Measurements from ENCODE around the gene CCSER2. TPM values are rescaled to one million over a fixed set of nuclear protein-coding genes. Genes with fewer than 3 reads are reported as not detected.
"Not testable (repeated sequence)": the region's sequence is repeated elsewhere in the genome, so short reads cannot be mapped to it uniquely, and the experiment has no call there.

CCSER2 gene
- total RNA-seq, 1 donor from 2014 or later, result 90.1 TPM

DNA sequence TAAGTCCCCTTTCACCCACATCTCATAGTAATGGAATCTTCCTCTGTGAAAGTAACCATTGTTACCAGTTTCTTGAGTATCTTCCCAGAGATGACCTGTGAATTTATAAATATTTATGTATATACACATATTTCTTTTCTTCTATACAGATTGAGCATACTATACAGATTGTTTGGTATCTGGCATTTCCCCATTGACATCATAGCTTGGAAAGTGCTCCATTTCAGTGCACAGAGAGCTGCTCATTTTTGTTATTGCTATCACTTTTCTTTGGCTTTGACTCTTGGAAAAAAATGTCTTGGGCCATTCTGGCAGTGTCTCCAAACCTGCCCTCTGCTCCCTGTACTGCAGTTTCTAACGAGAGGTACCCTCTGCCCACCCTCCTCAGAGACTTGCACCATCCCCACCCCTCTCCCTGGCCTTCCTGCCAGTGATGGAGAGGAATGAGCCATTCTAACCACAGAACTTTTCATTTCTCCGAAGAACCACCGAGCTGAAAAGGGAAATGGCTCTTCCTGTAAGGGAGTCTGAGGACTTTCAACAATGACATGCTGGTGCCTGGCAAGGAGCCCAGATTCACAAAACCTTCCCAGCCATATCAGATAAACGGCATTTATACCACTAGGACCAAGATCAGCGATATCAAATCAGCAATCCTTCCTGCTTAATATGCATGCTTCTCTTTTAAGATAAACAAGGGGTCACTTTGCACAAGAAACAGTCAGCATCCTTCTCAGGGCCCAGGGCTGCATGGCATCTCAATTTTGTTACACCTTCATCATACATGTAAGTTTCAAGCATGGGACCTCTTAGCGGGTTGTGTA lies 19.7 kb upstream of the CCSER2 start:
- no peak for DNase-seq (ENCODE audit: low spot score in 2 of 2)
- no peak for FAIRE-seq

- no peak for FAIRE-seq
- DNase-seq (ENCODE audit: low spot score in 2 of 2), result no peak
Observed at GRCh38 chr10:84310470-84310869, 17.9 kb upstream of the CCSER2 start.

DNA sequence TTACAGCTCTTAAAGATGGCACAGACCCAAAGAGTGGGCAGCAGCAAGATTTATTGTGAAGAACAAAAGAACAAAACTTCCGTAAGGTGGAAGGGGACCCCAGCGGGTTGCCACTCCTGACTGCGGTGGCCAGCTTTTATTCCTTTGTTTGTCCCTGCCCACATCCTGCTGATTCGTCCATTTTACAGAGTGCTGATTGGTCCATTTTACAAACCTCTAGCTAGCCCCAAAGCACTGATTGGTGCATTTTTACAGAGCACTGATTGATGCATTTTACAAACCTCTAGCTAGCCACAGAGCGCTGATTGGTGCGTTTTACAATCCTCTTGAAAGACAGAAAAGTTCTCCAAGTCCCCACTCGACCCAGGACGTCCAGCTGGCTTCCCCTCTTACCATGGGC lies 16.8 kb upstream of the CCSER2 start:
- FAIRE-seq (no peak), DNase-seq (ENCODE audit: low spot score in 2 of 2) (no peak)

DNA sequence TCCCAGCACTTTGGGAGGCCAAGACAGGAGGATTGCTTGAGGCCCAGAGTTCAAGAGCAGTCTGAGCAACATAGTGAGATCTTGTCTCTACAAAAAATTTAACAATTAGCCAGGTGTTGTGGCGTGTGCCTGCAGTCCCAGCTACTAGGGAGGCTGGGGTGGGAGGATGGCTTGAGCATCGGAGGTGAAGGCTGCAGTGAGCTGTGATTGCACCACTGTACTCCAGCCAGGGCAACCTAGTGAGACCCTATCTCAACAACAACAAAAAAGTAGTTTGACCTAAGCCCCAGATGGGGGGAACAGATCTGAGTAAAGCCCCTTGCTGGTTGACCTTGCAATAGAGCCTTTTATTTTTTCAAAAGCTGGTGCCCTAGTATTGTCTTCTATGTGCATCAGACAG lies 15.6 kb upstream of the CCSER2 start:
- no peak for FAIRE-seq

GRCh38 chr10:84314275-84314674 lies 14.1 kb upstream of the CCSER2 start:
- DNase-seq (ENCODE audit: low spot score in 2 of 2) (no peak), FAIRE-seq (no peak)

More for the DNA sequence above, 15.6 kb upstream of the CCSER2 start:
- DNase-seq (ENCODE audit: low spot score in 2 of 2), result no peak

GRCh38 chr10:84317174-84317573 lies 11.2 kb upstream of the CCSER2 start:
- DNase-seq (ENCODE audit: low spot score in 2 of 2), result no peak
- no peak for FAIRE-seq

DNA sequence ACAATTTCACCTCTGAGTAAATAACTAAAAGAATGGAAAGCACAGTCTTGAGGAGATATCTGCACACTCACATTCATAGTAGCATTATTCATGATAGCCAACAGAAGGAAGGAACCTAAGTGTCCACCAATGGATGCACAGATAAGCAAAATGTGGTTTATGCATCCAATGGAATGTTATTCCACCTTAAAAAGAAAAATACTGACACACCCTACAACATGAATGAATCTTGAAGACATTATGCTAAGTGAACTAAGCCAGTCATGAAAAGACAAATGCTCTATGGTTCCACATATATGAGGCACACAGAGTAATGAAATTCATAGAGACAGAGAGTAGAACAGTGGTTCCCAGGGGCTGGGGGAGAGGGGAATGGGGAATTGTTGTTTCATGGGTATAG lies 6.5 kb upstream of the CCSER2 start:
- FAIRE-seq (no peak), DNase-seq (ENCODE audit: low spot score in 2 of 2) (no peak)

GRCh38 chr10:84323566-84323965 lies 4.8 kb upstream of the CCSER2 start:
- DNase-seq (ENCODE audit: low spot score in 2 of 2); FAIRE-seq: not testable (repeated sequence)

GRCh38 chr10:84326995-84327394 lies 1.4 kb upstream of the CCSER2 start:
- not testable (repeated sequence) for DNase-seq (ENCODE audit: low spot score in 2 of 2); FAIRE-seq

DNA sequence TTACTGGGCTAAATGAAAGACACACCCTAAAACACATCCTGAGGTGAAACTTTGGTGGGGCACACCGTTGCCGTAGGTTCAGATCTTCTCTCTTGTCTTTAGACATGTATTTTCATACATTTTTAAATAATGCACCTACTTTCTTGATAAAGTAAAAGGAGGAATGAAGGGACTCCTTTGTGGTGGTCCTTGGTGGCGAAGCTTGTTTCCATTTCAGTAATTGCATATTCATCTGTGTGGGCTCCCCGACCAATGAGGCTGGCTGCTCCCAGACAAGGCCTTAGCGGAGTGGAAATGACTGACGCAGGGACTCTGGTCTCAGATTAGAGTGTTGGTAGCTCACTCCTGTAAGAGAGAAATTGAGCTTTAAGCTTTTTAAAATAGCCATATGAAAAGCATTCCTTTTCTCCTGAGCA lies 815 bp downstream of the CCSER2 start:
- no peak for DNase-seq (ENCODE audit: low spot score in 2 of 2)
- FAIRE-seq, result no peak

DNA sequence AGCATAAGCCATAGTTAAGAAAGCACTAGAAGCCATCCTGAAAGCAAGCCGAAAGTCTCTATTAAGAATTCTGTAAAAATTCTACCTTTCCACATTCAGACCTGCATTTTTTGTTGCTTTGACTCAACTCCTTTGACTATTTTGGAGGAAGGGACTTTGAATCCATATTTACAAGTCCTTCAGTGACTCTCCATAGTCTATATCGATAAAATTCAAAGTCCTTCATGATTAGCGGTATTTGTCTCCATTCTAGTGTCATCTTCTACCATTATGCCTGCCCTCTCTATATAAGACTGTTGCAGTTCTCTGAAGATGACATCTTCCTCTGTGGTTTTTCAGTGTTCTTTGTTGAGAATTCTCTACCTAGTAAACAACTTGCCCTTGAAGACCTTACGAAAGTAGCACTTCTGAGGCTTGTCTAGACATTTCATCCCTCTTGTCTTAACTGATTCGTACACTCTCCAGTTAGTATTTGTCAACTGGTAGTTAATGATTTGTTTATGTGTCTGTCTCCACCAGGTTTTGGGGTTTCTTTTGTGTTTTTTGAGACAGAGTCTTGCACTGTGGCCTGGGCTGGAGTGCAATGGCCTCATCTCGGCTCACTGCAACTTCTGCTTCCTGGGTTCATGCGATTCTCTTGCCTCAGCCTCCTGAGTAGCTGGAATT lies 1.7 kb downstream of the CCSER2 start:
- FAIRE-seq, result no peak
- DNase-seq (ENCODE audit: low spot score in 2 of 2), result no peak

- DNase-seq (ENCODE audit: low spot score in 2 of 2), result no peak
- no peak for FAIRE-seq
Observed at GRCh38 chr10:84331091-84331490, 2.7 kb downstream of the CCSER2 start.

- no peak for FAIRE-seq
- no peak for DNase-seq (ENCODE audit: low spot score in 2 of 2)
Observed at GRCh38 chr10:84333864-84334451, 5.6 kb downstream of the CCSER2 start.

DNA sequence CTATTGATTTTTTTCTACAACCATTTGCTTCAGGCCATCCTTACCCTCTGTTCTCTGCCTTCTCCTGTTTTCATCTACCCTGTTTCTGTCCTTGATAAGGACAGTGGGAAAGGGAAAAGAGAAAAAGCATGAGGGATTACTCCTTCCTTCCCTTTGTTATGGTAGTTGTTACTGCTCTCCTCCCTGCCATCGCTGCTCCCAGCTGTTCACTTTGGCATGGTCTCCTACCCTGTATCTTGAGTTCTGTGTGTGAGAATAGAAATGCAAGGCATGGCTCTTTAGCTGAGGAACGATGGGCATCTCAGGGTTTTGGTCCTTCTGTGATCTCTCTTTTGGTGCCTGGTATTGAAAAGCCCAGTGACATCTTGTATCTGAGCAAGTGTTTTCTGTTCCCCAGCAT lies 6.4 kb downstream of the CCSER2 start:
- FAIRE-seq (no peak), DNase-seq (ENCODE audit: low spot score in 2 of 2) (no peak)

DNA sequence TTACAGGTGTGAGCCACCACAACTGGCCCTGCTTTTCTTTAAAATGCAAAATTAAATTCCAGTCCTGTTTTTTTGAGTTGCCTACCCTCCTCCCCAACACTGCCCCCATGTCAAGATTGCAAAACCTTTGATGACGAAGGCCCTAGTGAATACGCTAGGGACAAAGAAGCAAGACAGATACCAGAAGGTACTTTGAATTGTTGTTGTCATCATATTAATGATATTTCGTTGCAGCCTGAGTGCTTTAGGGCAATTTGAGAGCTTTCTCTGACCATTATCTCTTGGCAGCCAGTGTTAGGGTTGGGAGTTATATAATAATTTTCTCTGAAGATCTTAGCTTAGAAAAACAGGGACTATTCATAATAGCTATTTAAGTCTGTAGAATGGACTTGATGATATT lies 7.1 kb downstream of the CCSER2 start:
- no peak for FAIRE-seq
- DNase-seq (ENCODE audit: low spot score in 2 of 2), result no peak

DNA sequence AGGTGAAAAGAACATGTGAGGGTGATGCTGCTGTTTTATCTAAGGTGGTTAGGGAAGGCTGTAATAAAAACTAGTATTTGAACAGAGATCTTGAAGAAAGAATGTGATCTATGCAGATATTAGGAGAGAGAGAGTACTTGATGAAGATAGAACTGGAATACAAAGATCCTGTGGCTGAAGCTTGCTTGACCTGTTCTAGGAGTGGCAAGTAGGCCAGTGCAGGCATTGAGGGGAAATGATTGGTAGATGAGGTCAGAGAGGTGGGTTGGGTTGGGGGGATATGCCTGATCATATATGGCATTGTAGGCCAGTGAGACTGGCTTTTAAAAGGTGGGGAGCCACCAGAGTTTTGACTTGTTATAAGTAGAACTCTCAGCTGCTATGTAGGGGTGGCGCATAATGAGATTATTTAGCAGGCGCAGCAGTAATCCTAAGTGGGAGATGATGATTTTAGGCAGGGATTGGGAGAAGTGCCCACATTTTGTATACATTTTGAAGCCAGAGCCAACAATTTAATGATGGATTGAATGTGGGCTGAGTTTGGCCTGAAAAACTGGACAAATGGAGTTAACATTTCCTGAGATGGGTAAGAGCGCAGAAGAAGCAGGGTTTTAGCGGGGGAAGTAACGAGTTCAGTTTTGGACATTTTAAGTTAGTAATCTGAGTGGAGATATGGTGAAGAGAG lies 8.2 kb downstream of the CCSER2 start:
- DNase-seq (ENCODE audit: low spot score in 2 of 2) (no peak), FAIRE-seq (no peak)

- DNase-seq (ENCODE audit: low spot score in 2 of 2) (no peak), FAIRE-seq (no peak)
Observed at GRCh38 chr10:84337199-84337598, 8.8 kb downstream of the CCSER2 start.

- FAIRE-seq (no peak), DNase-seq (ENCODE audit: low spot score in 2 of 2) (no peak)
Observed at GRCh38 chr10:84339025-84339424, 10.6 kb downstream of the CCSER2 start.

DNA sequence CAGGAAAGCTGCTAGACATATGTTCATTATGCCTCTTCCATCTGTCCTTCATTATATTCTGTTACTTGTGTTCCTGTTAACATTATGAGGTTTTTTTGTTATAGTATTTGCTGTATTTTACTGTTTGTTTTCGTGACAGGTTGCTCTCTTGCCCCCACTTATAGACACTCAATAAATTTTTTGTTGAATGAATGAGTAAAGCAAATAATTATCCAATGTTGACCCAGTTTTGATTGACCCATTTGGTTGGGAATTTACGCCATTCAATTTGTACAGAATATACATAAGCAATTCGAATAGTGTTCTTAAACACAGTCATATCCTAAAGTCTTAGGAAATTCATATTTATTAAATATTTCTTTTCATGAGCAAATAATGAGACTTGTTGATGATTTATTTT lies 11.8 kb downstream of the CCSER2 start:
- DNase-seq (ENCODE audit: low spot score in 2 of 2), result no peak
- FAIRE-seq, result no peak

DNA sequence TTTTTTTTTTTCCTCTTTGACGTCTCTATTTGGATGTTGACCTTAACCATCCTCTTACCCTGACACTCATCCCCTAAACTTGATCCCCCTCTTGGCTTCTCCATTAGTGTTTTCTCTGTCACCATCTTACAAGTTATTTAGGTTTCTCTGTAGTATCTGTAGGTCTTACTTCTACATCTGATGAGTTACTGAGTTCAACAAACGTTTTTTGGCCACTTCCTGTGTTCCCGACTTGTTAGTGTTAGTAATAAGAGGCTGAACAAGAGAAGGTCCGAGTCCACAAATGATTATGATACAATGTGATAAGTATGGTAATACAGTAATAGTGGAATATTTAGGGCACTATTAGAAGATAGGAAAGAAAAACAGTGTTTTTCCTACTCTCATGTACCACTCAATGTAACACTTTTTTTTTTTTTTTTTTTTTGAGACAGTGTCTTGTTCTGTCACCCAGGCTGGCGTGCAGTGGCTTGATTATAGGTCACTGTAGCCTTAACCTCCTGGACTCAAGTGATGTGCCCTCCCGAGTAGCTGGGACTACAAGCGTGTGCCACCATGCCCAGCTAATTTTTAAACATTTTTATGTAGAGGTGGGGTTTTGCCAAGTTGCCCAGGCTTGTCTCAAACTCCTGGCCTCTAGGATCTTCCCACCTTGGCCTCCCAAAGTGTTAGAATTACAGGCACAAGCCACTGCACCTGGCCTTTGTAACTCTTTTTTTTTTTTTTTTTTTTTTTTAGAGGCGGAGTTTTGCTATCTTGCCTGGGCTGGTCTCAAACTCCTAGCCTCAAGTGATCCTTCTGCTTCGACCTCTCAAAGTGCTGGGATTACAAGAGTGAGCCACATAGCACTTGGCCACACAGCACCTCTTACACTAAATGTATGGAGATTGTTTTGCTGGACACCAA lies 12.5 kb downstream of the CCSER2 start:
- FAIRE-seq, result no peak

More for the DNA sequence above, 12.5 kb downstream of the CCSER2 start:
- no peak for DNase-seq (ENCODE audit: low spot score in 2 of 2)

All from frontal cortex (tissue), 4 donors.